HepG2 (cell line): ENCODE results near the gene GRM4. TPM values are rescaled to one million over a fixed set of nuclear protein-coding genes. Genes with fewer than 3 reads are reported as not detected.
A peak's percentile ranks its signal among the peaks of the same experiment; 100 is the strongest.

ENCODE experiments used
- ATAC-seq: fragments of 200-7000 bp; cut with Tn5 transposase; 3 replicates; pipeline ENCODE4 v1.9.1; 2020; ENCODE audit warnings: mild to moderate bottlenecking, moderate library complexity
- BruUV-seq: library from RNA; stranded (reverse); fragments of 400-500 nt; replicated peaks from 2 replicates; lab custom pipeline; 2021; lab: Mats Ljungman, UMichigan
- CTCF ChIA-PET: fragments of 300-600 bp; formaldehyde crosslinking; extraction: SDS; loops from one replicate; lab custom pipeline; 2021; ENCODE audit warnings: low total read pairs, inconsistent platforms, low intra/inter-chr PET ratio; lab: Yijun Ruan, JAX
- POLR2A ChIA-PET: fragments of 350-600 bp; sonication (Branson Sonifier 250); formaldehyde crosslinking; loops from one replicate; lab custom pipeline; 2020; ENCODE audit warnings: antibody characterized with exemption, inconsistent platforms; lab: Yijun Ruan, JAX
- DNase-seq: peaks from one replicate; pipeline ENCODE4 v3.0.0-alpha.2; 2015; ENCODE audit warnings: low spot score
- FAIRE-seq: peaks from 3 replicates; lab custom pipeline; 2011; peaks lifted over from hg19 to GRCh38; lab: Jason Lieb, UNC
- H2AFZ ChIP-seq: one replicate; pipeline ENCODE4 v1.6.1; 2011; ENCODE audit warnings: low read length, inconsistent platforms
- H3K27ac ChIP-seq: fragments of 300-600 bp; 3 replicates; pipeline ENCODE4 v1.8.0; 2011; ENCODE audit warnings: mixed run types, mild to moderate bottlenecking, mixed read lengths, low read length, inconsistent platforms; ENCODE audit not compliant: insufficient read depth; ENCODE audit errors: extremely low read length
- H3K27me3 ChIP-seq, 2 experiments: fragments of 200-600 bp in 1 of 2; 2 replicates in 1 of 2; 3 replicates in 1 of 2; pipeline versions ENCODE4 v1.6.0 to v1.8.0; 2011; ENCODE audit warnings: low read length in 2 of 2, mild to moderate bottlenecking in 2 of 2, moderate library complexity in 2 of 2, inconsistent platforms in 1 of 2; ENCODE audit not compliant: insufficient read depth in 2 of 2, control insufficient read depth in 1 of 2
- H3K36me3 ChIP-seq, 2 experiments: fragments of 200-600 bp in 1 of 2; replicated peaks in 1 of 2; 2 replicates in 1 of 2; 3 replicates in 1 of 2; pipeline versions ENCODE4 v1.5.1 to v1.8.0; 2011; ENCODE audit warnings: low read length in 2 of 2, inconsistent platforms in 1 of 2; ENCODE audit not compliant: insufficient read depth in 2 of 2, control insufficient read depth in 1 of 2
- H3K4me1 ChIP-seq: 2 replicates; pipeline ENCODE4 v1.5.1; 2012; ENCODE audit warnings: low read length, inconsistent platforms; ENCODE audit not compliant: insufficient read depth
- H3K4me2 ChIP-seq: 2 replicates; pipeline ENCODE4 v1.6.0; 2011; ENCODE audit warnings: low read depth, low read length, inconsistent platforms
- H3K4me3 ChIP-seq, 3 experiments: fragments of 200-600 bp in 1 of 3; sonication (generic), shearing (Covaris generic) in 1 of 3; replicated peaks in 1 of 3; 2 replicates each; pipeline ENCODE4 v1.5.1; 2011 to 2016; ENCODE audit warnings: low read length in 3 of 3, inconsistent platforms in 2 of 3, low read depth in 2 of 3, mild to moderate bottlenecking in 2 of 3, control low read depth in 1 of 3, mixed read lengths in 1 of 3; ENCODE audit not compliant: insufficient read depth in 1 of 3
- H3K79me2 ChIP-seq: one replicate; pipeline ENCODE4 v1.6.1; 2011; ENCODE audit warnings: low read length, inconsistent platforms; ENCODE audit not compliant: insufficient read depth
- H3K9ac ChIP-seq: 2 replicates; pipeline ENCODE4 v1.6.0; 2011; ENCODE audit warnings: mild to moderate bottlenecking, low read depth, low read length, inconsistent platforms; ENCODE audit not compliant: insufficient read depth
- H3K9me3 ChIP-seq: 2 replicates; pipeline ENCODE4 v1.5.1; 2012; ENCODE audit warnings: mild to moderate bottlenecking, low read length
- H4K20me1 ChIP-seq: 2 replicates; pipeline ENCODE4 v1.6.0; 2011; ENCODE audit warnings: inconsistent platforms, mild to moderate bottlenecking, low read length, moderate library complexity; ENCODE audit not compliant: insufficient read depth
- SIX1 ChIP-seq: sonication (generic); formaldehyde crosslinking; IDR thresholded peaks from 2 replicates; pipeline ENCODE4 v1.4.0; 2020; ENCODE audit warnings: missing genetic modification reagents, borderline replicate concordance
- SOX5 ChIP-seq: IDR thresholded peaks from 2 replicates; pipeline ENCODE4 v1.6.1; 2016; ENCODE audit warnings: borderline replicate concordance
- WGBS: methylation state at CpG from one replicate; pipeline ENCODE4 v1.1.6; 2017; ENCODE audit warnings: low lambda C conversion rate; 5-methylcytosine and 5-hydroxymethylcytosine counted together
- in situ Hi-C: cut with HindIII; loops from 2 replicates; pipeline ENCODE4 v1.10.0; 2017; ENCODE audit warnings: low pct_unique_long_range_greater_than_20kb; ENCODE audit not compliant: extremely low pct_ligation_motif_present
- intact Hi-C: fragments of 100-400 bp; cut with micrococcal nuclease; formaldehyde crosslinking; loops from one replicate; pipeline ENCODE4 v1.10.0; 2022; ENCODE audit not compliant: unreplicated experiment
- polyA plus RNA-seq, 8 experiments: library from polyadenylated mRNA; depleted of rRNA in 3 of 8; stranded (reverse) in 7 of 8; unstranded in 1 of 8; fragments of >200 nt; fragmentation: Illumina TruSeq in 4 of 8; extraction: Trizol in 4 of 8; gene quantifications; 2 replicates each; pipeline versions ENCODE4 v1.2.1 to v1.2.3, GENCODE V29; 2011 to 2016; ENCODE audit warnings: low read depth in 4 of 8, missing spikeins in 1 of 8, mixed read lengths in 1 of 8; ENCODE audit not compliant: insufficient read depth in 1 of 8
- total RNA-seq, 5 experiments: library from RNA; depleted of rRNA; stranded (reverse); fragments of >200 nt; fragmentation: Illumina TruSeq; extraction: Trizol; gene quantifications; 2 replicates each; pipeline ENCODE4 v1.2.3, GENCODE V29; 2016; ENCODE audit warnings: low read depth in 1 of 5
- TF ChIP-seq, protein P1 (sequence below): fragments of 450-650 bp; IDR thresholded peaks from 2 replicates; pipeline ENCODE4 v1.6.1; 2016
- TF ChIP-seq, protein P2 (sequence below): sonication (generic); formaldehyde crosslinking; IDR thresholded peaks from 2 replicates; pipeline ENCODE4 v1.5.0; 2020; ENCODE audit warnings: mild to moderate bottlenecking, missing genetic modification reagents, borderline replicate concordance

The GRM4 gene
- total and polyA plus RNA-seq, 2 of the 13 experiments (the other 11 are each of a cell fraction or from before 2014, with no cell fraction given), result not detected

GRCh38 chr6:34057191-34057590, 88.7 kb downstream of the GRM4 start:
- intact Hi-C loops, result no loop called here

More at GRCh38 chr6:34057191-34057590, 88.7 kb downstream of the GRM4 start:
- H3K79me2 ChIP-seq, result no peaks in the 10 kb centered on the region
- H3K27me3 ChIP-seq, result peaks cover 16 to 66% of the 10 kb centered on the region in 2 experiments
- no peaks in the 10 kb centered on the region for H3K4me1 ChIP-seq
- no peak overlapping the region for H3K4me3 ChIP-seq
- H3K27ac ChIP-seq, result no peak overlapping the region
- H3K9me3 ChIP-seq, result no peaks in the 10 kb centered on the region
- in situ Hi-C loops, result loop anchor here (5.0 kb wide), 1 partner anchor 85 kb away; no protein-coding TSS in a partner anchor
- no peak for FAIRE-seq
- no peak overlapping the region for H3K9ac ChIP-seq
- no peak overlapping the region for H3K4me2 ChIP-seq
- H4K20me1 ChIP-seq, result peaks cover 7% of the 10 kb centered on the region; the same call in 1 of the 2 replicates
- no peak overlapping the region for H2AFZ ChIP-seq
- 13% methylated on average over 14 of the region's 16 CpGs for WGBS
- POLR2A ChIA-PET, result no interaction called here
- BruUV-seq, result no TSS peak
- no peak for DNase-seq
- CTCF ChIA-PET, result interaction anchor here (2.7 kb wide), 1 partner anchor 97 kb away, joined by 26 read pairs; no protein-coding TSS in a partner anchor
- TF ChIP-seq, protein P1, sequence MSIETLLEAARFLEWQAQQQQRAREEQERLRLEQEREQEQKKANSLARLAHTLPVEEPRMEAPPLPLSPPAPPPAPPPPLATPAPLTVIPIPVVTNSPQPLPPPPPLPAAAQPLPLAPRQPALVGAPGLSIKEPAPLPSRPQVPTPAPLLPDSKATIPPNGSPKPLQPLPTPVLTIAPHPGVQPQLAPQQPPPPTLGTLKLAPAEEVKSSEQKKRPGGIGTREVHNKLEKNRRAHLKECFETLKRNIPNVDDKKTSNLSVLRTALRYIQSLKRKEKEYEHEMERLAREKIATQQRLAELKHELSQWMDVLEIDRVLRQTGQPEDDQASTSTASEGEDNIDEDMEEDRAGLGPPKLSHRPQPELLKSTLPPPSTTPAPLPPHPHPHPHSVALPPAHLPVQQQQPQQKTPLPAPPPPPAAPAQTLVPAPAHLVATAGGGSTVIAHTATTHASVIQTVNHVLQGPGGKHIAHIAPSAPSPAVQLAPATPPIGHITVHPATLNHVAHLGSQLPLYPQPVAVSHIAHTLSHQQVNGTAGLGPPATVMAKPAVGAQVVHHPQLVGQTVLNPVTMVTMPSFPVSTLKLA, result peak; percentile 76
- TF ChIP-seq SIX1 (CRISPR knock-in tag), result no peak
- TF ChIP-seq SOX5 (CRISPR knock-in tag), result no peak
- TF ChIP-seq, protein P2, sequence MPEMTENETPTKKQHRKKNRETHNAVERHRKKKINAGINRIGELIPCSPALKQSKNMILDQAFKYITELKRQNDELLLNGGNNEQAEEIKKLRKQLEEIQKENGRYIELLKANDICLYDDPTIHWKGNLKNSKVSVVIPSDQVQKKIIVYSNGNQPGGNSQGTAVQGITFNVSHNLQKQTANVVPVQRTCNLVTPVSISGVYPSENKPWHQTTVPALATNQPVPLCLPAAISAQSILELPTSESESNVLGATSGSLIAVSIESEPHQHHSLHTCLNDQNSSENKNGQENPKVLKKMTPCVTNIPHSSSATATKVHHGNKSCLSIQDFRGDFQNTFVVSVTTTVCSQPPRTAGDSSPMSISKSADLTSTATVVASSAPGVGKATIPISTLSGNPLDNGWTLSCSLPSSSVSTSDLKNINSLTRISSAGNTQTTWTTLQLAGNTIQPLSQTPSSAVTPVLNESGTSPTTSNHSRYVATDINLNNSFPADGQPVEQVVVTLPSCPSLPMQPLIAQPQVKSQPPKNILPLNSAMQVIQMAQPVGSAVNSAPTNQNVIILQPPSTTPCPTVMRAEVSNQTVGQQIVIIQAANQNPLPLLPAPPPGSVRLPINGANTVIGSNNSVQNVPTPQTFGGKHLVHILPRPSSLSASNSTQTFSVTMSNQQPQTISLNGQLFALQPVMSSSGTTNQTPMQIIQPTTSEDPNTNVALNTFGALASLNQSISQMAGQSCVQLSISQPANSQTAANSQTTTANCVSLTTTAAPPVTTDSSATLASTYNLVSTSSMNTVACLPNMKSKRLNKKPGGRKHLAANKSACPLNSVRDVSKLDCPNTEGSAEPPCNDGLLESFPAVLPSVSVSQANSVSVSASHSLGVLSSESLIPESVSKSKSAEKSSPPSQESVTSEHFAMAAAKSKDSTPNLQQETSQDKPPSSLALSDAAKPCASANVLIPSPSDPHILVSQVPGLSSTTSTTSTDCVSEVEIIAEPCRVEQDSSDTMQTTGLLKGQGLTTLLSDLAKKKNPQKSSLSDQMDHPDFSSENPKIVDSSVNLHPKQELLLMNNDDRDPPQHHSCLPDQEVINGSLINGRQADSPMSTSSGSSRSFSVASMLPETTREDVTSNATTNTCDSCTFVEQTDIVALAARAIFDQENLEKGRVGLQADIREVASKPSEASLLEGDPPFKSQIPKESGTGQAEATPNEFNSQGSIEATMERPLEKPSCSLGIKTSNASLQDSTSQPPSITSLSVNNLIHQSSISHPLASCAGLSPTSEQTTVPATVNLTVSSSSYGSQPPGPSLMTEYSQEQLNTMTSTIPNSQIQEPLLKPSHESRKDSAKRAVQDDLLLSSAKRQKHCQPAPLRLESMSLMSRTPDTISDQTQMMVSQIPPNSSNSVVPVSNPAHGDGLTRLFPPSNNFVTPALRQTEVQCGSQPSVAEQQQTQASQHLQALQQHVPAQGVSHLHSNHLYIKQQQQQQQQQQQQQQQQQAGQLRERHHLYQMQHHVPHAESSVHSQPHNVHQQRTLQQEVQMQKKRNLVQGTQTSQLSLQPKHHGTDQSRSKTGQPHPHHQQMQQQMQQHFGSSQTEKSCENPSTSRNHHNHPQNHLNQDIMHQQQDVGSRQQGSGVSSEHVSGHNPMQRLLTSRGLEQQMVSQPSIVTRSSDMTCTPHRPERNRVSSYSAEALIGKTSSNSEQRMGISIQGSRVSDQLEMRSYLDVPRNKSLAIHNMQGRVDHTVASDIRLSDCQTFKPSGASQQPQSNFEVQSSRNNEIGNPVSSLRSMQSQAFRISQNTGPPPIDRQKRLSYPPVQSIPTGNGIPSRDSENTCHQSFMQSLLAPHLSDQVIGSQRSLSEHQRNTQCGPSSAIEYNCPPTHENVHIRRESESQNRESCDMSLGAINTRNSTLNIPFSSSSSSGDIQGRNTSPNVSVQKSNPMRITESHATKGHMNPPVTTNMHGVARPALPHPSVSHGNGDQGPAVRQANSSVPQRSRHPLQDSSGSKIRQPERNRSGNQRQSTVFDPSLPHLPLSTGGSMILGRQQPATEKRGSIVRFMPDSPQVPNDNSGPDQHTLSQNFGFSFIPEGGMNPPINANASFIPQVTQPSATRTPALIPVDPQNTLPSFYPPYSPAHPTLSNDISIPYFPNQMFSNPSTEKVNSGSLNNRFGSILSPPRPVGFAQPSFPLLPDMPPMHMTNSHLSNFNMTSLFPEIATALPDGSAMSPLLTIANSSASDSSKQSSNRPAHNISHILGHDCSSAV (CRISPR knock-in tag), result no peak
- H3K36me3 ChIP-seq, result no peaks in the 10 kb centered on the region
- no peak for ATAC-seq
